Bronchial epithelial cell (primary cell): ENCODE data around the gene ATP5PO. TPM values are rescaled to one million over a fixed set of nuclear protein-coding genes. Genes with fewer than 3 reads are reported as not detected.

Source experiments
- DNase-seq: peaks from one replicate; pipeline ENCODE4 v3.0.0-alpha.2; 2010; ENCODE audit warnings: low read depth
- FAIRE-seq: peaks from 2 replicates; lab custom pipeline; 2011; peaks lifted over from hg19 to GRCh38; lab: Jason Lieb, UNC
- H3K27me3 ChIP-seq: 2 replicates; pipeline ENCODE4 v1.5.1; 2011; ENCODE audit warnings: low read length; ENCODE audit not compliant: control insufficient read depth, insufficient read depth
- H3K36me3 ChIP-seq: 2 replicates; pipeline ENCODE4 v1.5.1; 2011; ENCODE audit warnings: low read length; ENCODE audit not compliant: control insufficient read depth, insufficient read depth
- H3K4me3 ChIP-seq: 2 replicates; pipeline ENCODE4 v1.5.1; 2011; ENCODE audit warnings: mild to moderate bottlenecking, low read depth, low read length, control low read depth
- CTCF ChIP-seq: IDR thresholded peaks from 2 replicates; pipeline ENCODE4 v1.5.1; 2011; ENCODE audit warnings: mild to moderate bottlenecking, moderate library complexity, low read length, control low read depth, inconsistent platforms; ENCODE audit not compliant: insufficient read depth, severe bottlenecking
- total RNA-seq: library from RNA; depleted of rRNA; stranded (reverse); fragments of >200 nt; gene quantifications from 2 replicates; pipeline ENCODE4 v1.2.1, GENCODE V29; 2014

Gene ATP5PO
- total RNA-seq, 1 donor from 2014 or later, result 341 TPM

DNA sequence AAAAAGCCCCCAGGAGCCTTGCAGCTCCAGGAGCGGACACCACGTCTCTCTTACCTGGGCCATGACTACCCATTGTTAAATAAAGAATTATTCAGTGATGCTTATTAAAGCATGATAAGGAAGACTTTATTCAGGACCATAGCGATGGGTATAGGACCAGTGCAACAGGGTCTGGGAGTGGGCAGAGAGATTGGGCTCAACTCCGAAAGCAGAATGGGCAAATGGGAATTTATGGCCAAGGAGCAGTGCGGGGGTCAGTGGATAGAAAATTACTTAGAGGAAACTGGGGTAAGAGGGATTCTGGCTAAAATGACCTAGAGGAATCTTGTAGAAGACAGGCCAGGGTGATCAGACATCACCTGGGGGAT, 580 bp upstream of the ATP5PO start:
- DNase-seq (no peak), FAIRE-seq (no peak)
- Histone ChIP-seq H3K4me3 (peak overlapping the region; percentile 97), H3K27me3 (no peaks in the 10 kb centered on the region), H3K36me3 (peaks cover 6% of the 10 kb centered on the region)
- no peak for TF ChIP-seq CTCF

DNA sequence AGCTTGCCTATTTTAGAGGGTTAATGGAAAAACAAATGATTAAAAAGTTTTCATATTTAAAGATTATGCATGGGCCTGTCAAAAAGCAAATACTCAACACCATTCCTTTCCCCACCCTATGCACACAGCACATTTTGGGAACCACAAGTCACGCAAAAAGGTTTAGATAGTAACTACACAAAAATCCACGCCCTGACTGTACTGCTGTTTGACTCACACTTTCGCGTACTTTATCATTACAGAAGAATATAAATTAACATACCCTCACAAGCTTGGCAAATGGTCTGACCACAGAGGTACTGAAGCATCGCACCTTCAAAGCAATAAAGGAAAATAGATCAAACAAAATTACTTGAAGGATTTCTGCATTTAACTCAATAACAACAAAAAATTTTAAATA, 1.4 kb downstream of the ATP5PO start:
- FAIRE-seq (no peak), DNase-seq (peak; percentile 60)
- Histone ChIP-seq H3K4me3 (peak overlapping the region; percentile 97), H3K27me3 (no peaks in the 10 kb centered on the region), H3K36me3 (peaks cover 11% of the 10 kb centered on the region)
- TF ChIP-seq CTCF, result no peak

DNA sequence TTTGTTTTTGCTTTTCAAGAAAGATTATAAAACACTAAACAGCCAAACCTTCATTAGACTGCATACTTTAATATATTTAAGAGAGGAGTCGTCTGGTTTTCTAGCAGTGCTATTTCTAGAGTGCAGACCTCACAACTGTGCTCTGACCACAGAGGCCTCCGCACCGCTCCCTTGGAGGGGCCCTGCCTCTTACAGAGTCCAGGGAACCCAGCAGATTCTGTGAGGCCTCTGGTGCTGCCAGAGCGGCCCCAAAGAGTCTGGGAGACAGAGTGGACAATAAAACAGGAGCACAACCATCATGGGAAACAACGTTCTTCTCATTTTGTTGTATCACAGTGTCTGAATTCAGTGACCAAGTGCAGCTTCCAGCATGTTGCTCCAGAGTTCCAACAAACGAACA, 5.8 kb downstream of the ATP5PO start:
- H3K4me3 ChIP-seq, result no peak overlapping the region
- FAIRE-seq (no peak), DNase-seq (no peak)
- peaks cover 24% of the 10 kb centered on the region for H3K36me3 ChIP-seq
- no peak for TF ChIP-seq CTCF
- no peaks in the 10 kb centered on the region for H3K27me3 ChIP-seq

DNA sequence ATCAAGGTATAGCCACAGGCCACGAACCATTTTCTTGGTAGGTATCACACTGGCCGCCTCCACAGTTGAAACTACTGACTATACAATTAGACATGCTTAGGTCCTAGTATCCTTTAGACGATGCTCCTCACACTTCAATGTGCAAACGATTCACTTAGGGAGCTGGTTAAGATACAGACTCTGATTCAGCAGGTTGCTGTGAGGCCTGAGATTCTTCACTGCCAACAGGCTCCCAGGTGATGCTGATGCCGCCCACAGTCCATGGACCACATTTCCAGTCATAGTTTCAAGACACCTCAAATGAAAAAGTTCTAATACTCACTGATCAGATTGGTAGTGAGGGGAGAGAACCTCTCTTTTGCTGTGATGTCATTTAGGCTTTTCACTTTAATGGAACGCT, 6.8 kb downstream of the ATP5PO start:
- peaks cover 26% of the 10 kb centered on the region for H3K36me3 ChIP-seq
- no peak for DNase-seq

DNA sequence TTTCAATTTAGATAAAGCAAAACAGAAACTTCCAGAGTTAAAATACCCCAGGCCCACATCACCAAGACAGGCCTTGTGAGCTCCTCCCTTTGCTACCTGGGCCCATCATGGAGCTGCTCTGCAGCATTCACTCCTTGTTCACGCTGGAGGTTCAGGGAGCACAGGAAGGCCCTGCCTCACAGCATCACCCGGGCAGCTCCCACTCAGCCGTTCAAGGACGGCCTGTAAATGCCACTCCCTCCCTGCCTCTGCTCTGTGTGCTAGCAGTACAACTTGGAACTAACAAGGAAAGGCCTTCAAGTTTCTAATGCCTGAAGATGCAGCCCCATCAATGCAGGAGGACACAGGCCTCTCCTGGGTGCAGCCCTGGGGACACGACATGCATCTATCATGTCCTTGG, 11.6 kb downstream of the ATP5PO start:
- H3K36me3 ChIP-seq, result peaks cover 16% of the 10 kb centered on the region
- FAIRE-seq, result no peak
- no peak for TF ChIP-seq CTCF
- no peaks in the 10 kb centered on the region for H3K27me3 ChIP-seq
- no peak for DNase-seq
- H3K4me3 ChIP-seq, result no peak overlapping the region

More for the DNA sequence above, 6.8 kb downstream of the ATP5PO start:
- Histone ChIP-seq H3K4me3 (no peak overlapping the region), H3K27me3 (no peaks in the 10 kb centered on the region)
- no peak for TF ChIP-seq CTCF
- FAIRE-seq, result no peak

GRCh38 chr21:33902349-33902748, 13.3 kb downstream of the ATP5PO start:
- Histone ChIP-seq H3K27me3 (no peaks in the 10 kb centered on the region), H3K4me3 (no peak overlapping the region), H3K36me3 (peaks cover 10% of the 10 kb centered on the region)
- FAIRE-seq (peak; percentile 50), DNase-seq (no peak)
- TF ChIP-seq CTCF, result no peak
